Inferior parietal cortex (tissue), 1 donor: ENCODE results near the gene RFK.
"Not testable (repeated sequence)": the region's sequence is repeated elsewhere in the genome, so short reads cannot be mapped to it uniquely, and the experiment has no call there.

ENCODE experiments used
- DNase-seq: peaks from one replicate; pipeline ENCODE4 v3.0.0-alpha.2; 2016; ENCODE audit errors: extremely low spot score

The RFK gene

DNA sequence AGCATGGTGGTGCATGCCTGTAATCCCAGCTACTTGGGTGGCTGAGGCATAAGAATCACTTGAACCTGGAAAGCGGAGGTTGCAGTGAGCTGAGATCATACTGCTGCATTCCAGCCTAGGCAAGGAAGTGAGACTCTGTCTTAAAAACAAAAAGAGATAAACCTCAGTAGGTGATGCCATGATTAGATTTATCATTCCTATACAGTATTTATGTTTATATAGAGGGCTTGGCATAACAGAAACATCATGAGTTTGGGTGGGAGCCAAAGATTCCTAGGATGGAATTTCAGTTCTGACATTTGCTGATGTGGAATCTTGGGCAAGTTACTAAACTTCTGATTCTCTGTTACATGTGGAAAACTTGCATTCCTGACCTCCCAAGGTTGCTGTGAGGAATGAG, 22.3 kb downstream of the RFK start:
- no peak for DNase-seq

DNA sequence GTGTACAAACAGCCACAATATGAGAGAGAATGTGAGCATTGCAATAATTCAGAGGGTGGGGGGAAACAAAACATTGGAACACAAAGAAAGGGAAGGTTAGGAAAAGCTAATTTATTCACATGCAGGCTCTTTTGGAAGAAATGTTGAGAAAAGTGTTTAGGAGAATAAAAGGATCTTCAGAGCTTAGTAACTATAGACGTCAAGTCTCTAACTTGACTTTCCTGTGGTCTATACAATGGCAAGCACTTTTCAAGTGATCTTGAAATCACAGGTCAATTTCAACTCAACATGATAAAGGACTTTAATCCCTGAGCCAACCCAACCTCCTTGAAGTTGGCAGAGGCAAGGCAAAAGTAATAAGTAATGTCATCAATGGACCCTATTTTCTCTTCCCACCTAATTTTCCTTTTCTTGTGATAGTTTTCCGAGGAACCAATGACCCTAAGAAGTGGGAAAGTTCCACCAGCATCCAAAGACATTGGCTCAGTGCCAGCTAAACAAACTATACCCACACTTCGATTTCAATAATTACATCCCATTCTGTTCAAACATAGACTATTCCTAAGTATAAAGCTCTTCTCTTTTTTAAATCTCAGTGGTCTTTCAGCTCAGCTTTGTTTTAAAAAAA, 23.7 kb downstream of the RFK start:
- DNase-seq, result no peak

DNA sequence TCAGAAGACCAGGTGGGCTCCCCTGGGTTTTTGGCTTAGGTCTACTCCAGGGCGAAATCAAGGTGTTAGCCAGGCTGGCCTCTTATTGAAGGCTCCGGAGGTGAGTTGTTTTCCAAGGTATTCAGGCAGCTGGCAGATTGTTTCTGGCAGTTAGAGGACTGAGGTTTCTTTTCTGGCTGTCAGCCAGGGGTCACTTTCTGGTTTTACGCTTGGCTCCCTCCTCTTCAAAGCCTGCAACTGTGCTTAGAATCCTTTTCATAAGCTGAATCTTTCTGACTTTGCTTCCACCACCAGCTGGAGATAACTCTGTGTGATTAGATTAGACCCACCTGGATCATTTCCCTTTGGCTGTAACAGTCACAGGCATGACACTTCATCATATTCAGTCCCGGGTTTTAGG, 24.6 kb downstream of the RFK start:
- no peak for DNase-seq

DNA sequence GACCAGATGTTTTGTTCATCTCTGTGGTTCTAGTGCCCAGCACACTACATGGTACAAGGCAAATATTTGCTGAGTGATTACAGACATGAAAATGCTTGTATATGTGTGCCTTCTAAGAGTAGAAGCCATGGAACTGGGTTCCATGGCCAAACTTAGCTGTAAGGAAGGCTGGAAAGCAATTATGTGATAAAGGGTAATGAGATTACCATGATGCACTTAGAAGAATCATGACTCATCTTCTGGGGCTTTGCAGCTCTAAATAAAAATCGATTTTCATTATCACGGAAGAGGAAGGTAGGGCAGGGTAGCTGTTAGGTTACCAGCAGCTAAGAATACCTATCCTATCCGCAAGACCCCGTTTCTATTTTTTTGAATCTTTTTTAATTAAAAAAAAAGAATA, 28.0 kb downstream of the RFK start:
- no peak for DNase-seq

DNA sequence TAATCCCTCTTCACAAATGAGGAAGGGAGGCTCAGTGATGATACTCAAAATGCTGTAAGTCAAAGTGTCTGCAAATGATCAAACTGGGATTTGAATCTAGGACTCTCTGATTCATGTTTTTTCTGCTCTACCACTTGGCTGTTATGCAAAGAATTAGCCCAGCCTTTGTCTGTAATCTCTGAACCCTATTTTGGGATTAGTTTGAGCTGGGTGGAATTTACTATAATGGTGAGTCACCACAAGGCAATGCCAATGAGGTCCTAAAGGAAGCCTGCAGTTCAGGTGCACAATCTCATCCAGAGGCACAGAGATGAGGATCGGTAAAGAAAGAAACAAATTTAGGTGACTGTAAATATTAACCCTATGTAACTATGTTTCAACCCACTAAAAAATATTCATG, 29.2 kb downstream of the RFK start:
- no peak for DNase-seq

- DNase-seq, result no peak
Measured at GRCh38 chr9:76363032-76363395, 31.2 kb downstream of the RFK start.

- DNase-seq, result not testable (repeated sequence)
Measured at GRCh38 chr9:76362332-76363031, 31.7 kb downstream of the RFK start.

- DNase-seq, result no peak
Measured at GRCh38 chr9:76359766-76360165, 34.5 kb downstream of the RFK start.

GRCh38 chr9:76359365-76359764, 34.9 kb downstream of the RFK start:
- DNase-seq, result no peak

DNA sequence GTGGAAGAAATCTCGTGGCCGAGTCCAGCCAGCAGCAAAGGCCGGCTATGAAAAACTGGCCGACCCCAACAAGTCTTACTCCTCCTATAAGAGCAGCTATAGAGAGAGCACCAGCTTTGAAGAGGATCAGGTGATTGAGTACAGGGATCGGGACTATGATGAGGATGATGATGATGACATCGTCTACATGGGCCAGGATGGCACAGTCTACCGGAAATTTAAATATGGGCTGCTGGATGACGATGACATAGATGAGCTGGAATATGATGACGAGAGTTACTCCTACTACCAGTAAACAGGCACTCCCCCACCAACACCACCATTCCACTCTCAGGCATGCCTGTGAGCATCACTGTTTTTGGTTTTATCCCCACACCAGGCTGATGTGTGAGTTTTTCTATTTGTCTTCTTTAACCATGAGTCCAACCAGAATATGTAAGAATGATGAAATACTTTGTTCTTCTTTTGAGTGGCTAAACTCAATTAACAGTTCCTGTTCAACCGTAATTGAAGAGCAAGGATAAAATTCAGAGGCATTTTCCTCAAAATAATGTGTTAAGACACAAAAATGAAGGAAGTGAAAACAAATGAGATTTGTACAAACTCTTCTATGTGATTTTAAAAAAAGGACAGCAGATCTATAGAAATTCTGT, 35.5 kb downstream of the RFK start:
- DNase-seq, result no peak

DNA sequence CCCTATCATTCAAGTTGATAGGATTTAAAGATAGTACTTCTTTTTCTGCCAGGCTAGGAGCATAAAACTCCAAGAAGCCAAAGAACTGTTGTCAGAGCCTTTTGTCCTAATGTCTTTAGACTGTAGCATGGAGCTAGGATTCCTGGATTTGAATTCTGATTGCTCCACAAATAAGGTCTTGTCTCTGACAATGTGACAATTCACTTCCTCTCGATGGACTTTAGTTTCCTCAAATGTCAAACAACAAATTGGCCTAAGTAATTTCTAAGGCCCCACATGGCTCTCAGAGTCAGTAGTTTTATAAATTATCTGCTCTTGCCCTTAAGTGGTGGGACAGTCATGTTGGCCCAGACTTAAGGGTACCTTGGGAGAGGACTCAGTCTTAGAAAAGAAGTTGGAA, 36.7 kb downstream of the RFK start:
- DNase-seq, result no peak

DNA sequence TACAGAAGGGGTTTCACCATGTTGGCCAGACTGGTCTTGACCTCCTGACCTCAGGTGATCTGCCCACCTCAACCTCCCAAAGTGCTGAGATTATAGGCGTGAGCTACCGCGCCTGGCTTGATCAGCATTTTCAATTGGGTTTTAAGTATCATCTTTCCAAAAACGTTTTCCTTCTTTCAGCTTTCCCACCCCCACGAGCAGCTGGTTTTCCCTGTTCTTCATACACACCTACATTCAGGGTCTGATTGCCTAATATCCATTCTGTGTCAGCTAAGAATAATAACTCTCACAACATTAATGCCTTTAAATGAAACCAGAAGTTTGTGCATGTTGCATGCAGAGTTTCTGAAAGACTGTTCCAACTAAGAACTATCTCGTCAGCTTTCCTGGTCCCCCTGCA, 38.3 kb downstream of the RFK start:
- no peak for DNase-seq

GRCh38 chr9:76354221-76354620, 40.0 kb downstream of the RFK start:
- no peak for DNase-seq

DNA sequence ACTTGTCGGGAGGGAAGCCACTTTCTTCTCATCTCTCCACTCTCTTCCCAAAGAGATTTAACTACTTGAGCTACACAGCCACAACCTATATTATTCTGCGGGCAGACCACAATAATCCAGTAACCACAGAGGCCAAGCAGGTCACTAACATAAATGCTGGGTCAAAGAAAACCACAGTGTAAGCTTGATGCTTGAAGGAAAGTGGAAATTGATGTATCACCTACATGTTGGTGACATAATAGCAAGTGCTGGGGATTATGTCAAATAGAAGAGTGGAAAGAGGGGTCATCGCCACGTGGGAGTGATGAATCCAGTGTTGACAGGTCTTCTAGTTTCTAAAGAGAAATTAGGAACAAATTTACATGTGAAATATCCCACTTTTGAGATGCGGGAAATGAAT, 40.9 kb downstream of the RFK start:
- no peak for DNase-seq

DNA sequence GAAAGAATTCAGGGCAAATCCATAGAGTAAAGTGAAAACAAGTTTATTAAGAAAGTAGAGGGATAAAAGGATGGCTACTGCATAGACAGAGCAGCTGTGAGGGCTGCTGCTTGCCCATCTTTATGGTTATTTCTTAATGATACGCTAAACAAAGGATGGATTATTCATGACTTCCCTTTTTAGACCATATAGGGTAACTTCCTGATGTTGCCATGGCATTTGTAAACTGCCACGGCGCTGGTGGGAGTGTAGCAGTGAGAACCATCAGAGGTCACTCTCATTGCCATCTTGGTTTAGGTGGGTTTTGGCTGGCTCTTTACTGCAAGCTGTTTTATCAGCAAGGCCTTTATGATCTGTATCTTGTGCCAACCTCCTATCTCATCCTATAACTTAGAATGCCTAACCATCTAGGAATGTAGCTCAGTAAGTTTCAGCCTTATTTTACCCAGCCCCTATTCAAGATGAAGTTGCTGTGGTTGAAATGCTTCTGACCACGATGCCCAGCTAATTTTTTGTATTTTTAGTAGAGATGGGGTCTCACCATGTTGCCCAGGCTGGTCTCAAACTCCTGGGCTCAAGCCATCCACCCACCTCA, 42.1 kb downstream of the RFK start:
- DNase-seq, result no peak

DNA sequence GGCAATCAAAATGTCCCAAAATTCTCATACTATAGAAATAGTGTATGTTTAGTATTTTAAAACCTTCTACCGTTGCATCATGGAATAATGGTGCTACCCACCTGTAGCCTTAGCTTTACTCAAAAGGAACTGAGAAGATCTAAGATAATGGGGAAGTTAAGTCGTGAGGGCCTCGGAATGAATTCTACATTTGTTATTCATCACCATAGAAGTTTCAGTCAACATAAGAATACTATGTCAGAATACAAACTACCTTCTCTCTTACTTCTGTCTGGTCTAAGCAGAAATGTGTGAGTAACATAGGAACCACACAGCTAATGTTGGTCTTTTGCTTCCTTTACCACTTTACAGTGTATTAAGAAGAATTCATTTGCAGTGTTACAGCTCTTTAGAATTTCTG, 43.2 kb downstream of the RFK start:
- DNase-seq, result no peak

DNA sequence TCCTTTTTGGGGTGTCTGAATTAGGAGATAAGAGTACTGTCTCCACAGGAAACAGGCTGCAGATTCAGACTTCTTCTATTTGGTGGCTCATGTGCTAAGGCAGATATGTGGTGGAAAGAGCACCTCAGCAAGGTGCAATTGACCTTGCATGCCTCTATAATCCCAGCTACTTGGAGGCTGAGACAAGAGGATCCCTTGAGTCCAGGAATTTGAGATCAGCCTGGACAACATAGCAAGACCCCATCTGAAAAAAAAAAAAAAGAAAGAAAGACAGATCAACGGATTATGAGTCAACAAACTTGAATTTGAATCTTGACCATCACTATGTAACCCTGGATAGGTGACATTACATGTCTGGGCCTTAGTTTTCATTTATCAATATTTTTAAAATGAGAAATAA, 44.4 kb downstream of the RFK start:
- DNase-seq, result no peak

- no peak for DNase-seq
Measured at GRCh38 chr9:76342858-76343257, 51.4 kb downstream of the RFK start.

DNA sequence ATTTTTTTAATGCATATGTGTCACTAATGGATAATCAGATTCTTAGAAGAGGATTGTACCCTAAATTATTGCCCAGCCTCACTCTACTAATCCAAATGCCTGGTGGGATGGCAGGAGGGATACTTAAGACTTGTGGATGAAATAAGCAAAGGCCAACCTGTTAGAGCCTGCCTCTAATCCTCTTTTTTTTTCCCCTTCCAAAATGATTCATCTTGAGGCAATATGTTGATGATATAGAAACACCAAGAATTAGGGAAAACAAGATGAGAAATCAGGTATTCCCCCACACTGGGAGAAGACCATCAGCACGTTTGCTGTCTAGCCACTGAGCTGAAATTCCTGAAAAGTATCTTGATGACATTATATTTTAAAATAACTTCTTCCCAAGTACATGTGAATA, 52.0 kb downstream of the RFK start:
- no peak for DNase-seq

GRCh38 chr9:76341616-76342015, 52.6 kb downstream of the RFK start:
- no peak for DNase-seq

DNA sequence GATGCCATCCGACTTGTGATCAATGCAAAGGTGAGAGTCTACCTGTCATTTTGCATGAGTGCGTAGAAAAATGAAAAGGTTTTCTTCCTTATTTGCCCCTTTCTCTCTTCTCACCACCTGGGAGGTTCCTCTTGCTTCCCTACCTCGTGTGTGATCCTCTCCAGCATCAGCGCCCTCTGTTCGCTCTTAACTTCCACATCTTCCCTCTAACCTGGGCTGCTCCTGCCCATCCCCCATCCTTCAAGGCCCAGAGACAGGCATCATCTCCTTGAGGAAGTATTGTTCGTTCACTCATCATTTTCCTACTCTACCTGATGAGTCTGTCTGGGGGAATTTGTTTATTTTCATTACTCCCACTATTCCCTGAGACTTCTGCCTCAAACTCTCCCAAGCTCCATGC, 55.8 kb downstream of the RFK start:
- DNase-seq, result no peak

GRCh38 chr9:76336027-76336426, 58.2 kb downstream of the RFK start:
- DNase-seq, result no peak
